ENCODE measurements around the gene FBXO44.
A peak's percentile ranks its signal among the peaks of the same experiment; 100 is the strongest.

The FBXO44 gene

GRCh38 chr1:11691928-11692711 lies 37.4 kb downstream of the FBXO44 start:
- DNase-seq: no peak

GRCh38 chr1:11693024-11693590 lies 38.4 kb downstream of the FBXO44 start:
- peak; percentile 48 for DNase-seq

- no peak for DNase-seq
Measured at GRCh38 chr1:11693917-11694316, 39.2 kb downstream of the FBXO44 start.

GRCh38 chr1:11695861-11696260 lies 41.2 kb downstream of the FBXO44 start:
- DNase-seq: no peak

GRCh38 chr1:11697188-11697892 lies 42.7 kb downstream of the FBXO44 start:
- DNase-seq: no peak

- DNase-seq: no peak
Measured at GRCh38 chr1:11697893-11698210, 43.2 kb downstream of the FBXO44 start.

GRCh38 chr1:11700601-11701467 lies 46.2 kb downstream of the FBXO44 start:
- no peak for DNase-seq

GRCh38 chr1:11701551-11701961 lies 46.9 kb downstream of the FBXO44 start:
- DNase-seq: no peak

GRCh38 chr1:11701981-11702803 lies 47.5 kb downstream of the FBXO44 start:
- no peak for DNase-seq

GRCh38 chr1:11703357-11704193 lies 48.9 kb downstream of the FBXO44 start:
- no peak for DNase-seq

GRCh38 chr1:11704194-11704529 lies 49.5 kb downstream of the FBXO44 start:
- DNase-seq: no peak

GRCh38 chr1:11704691-11705475 lies 50.2 kb downstream of the FBXO44 start:
- DNase-seq: no peak

- no peak for DNase-seq
Measured at GRCh38 chr1:11705596-11705995, 50.9 kb downstream of the FBXO44 start.

GRCh38 chr1:11706292-11706691 lies 51.6 kb downstream of the FBXO44 start:
- no peak for DNase-seq

- DNase-seq: no peak
Measured at GRCh38 chr1:11707621-11708276, 53.1 kb downstream of the FBXO44 start.

GRCh38 chr1:11708554-11709350 lies 54.1 kb downstream of the FBXO44 start:
- no peak for DNase-seq

GRCh38 chr1:11711490-11711889 lies 56.8 kb downstream of the FBXO44 start:
- DNase-seq: no peak

- no peak for DNase-seq
Measured at GRCh38 chr1:11712285-11712684, 57.6 kb downstream of the FBXO44 start.

Data from CD4-positive, alpha-beta T cell treated with Interleukin-6 for 4 hours (primary cell).